GM23338 (cell line): Measurements from ENCODE around the gene NIPAL4.

Experiments used
- CREB1 ChIP-seq: fragments of 250-450 bp; sonication (Bioruptor Pico); IDR thresholded peaks from 2 replicates; pipeline ENCODE4 v1.5.0; 2020; ENCODE audit warnings: low read depth, mild to moderate bottlenecking, moderate library complexity
- CTCF ChIP-seq, 2 experiments: fragments of 200-600 bp in 1 of 2; sonication (generic) in 1 of 2; conservative IDR thresholded peaks; 2 replicates each; pipeline versions ENCODE4 v1.5.1 to v1.6.1; 2016 to 2017; ENCODE audit warnings: antibody characterized with exemption in 2 of 2, low read depth in 2 of 2, mild to moderate bottlenecking in 2 of 2, moderate library complexity in 1 of 2
- ETS1 ChIP-seq: IDR thresholded peaks from 2 replicates; pipeline ENCODE4 v1.6.1; 2016; ENCODE audit warnings: antibody characterized with exemption
- EZH2 ChIP-seq: fragments of 200-600 bp; sonication (generic); IDR thresholded peaks from one replicate; pipeline ENCODE4 v1.8.0; 2017; ENCODE audit warnings: antibody characterized with exemption, mild to moderate bottlenecking, low read depth; ENCODE audit not compliant: unreplicated experiment
- EZH2phosphoT487 ChIP-seq: fragments of 200-600 bp; sonication (generic); IDR thresholded peaks from one replicate; pipeline ENCODE4 v1.8.1; 2018; ENCODE audit warnings: antibody characterized with exemption; ENCODE audit not compliant: unreplicated experiment
- JUNB ChIP-seq: IDR thresholded peaks from one replicate; pipeline ENCODE4 v1.6.1; 2016; ENCODE audit warnings: antibody characterized with exemption; ENCODE audit not compliant: unreplicated experiment
- NANOG ChIP-seq: IDR thresholded peaks from 2 replicates; pipeline ENCODE4 v1.6.1; 2016; ENCODE audit warnings: antibody characterized with exemption, borderline replicate concordance
- POLR2AphosphoS5 ChIP-seq: IDR thresholded peaks from 2 replicates; pipeline ENCODE4 v1.6.1; 2016; ENCODE audit warnings: antibody characterized with exemption, low read depth
- REST ChIP-seq: IDR thresholded peaks from one replicate; pipeline ENCODE4 v1.6.1; 2018; ENCODE audit warnings: antibody characterized with exemption; ENCODE audit not compliant: unreplicated experiment
- ZNF114 ChIP-seq: fragments of 250-450 bp; sonication (Bioruptor Pico); IDR thresholded peaks from 2 replicates; pipeline ENCODE4 v1.5.0; 2020; ENCODE audit warnings: mild to moderate bottlenecking, moderate library complexity
- ZNF331 ChIP-seq: fragments of 250-450 bp; sonication (Bioruptor Pico); IDR thresholded peaks from 2 replicates; pipeline ENCODE4 v1.5.0; 2020; ENCODE audit warnings: low read depth, mild to moderate bottlenecking, moderate library complexity
- ZNF462 ChIP-seq: fragments of 250-450 bp; sonication (Bioruptor Pico); IDR thresholded peaks from 2 replicates; pipeline ENCODE4 v1.5.0; 2020; ENCODE audit warnings: mild to moderate bottlenecking, moderate library complexity

- TF ChIP-seq CTCF (conservative IDR thresholded peaks at IDR 0.05; ENCODE audit: low read depth in 2 of 2) = no peak
- TF ChIP-seq POLR2AphosphoS5 = no peak
- TF ChIP-seq EZH2phosphoT487 = no peak
- TF ChIP-seq EZH2 = no peak
- TF ChIP-seq ZNF462 (CRISPR knock-in tag) = no peak
- TF ChIP-seq REST = no peak
- no peak for TF ChIP-seq JUNB
- TF ChIP-seq CREB1 (CRISPR knock-in tag) = no peak
- no peak for TF ChIP-seq ZNF331
- no peak for TF ChIP-seq ETS1
- no peak for TF ChIP-seq NANOG
- no peak for TF ChIP-seq ZNF114 (CRISPR knock-in tag)
Observed at GRCh38 chr5:157506066-157506590, 46.1 kb downstream of the NIPAL4 start.
